ENCODE results near the gene ACSF2.

The ACSF2 gene

GRCh38 chr17:50492214-50492613 is 66.2 kb downstream of the ACSF2 start:
- Histone ChIP-seq H3K27ac (ENCODE audit: low read depth, low read length) (no peak overlapping the region), H3F3A (ENCODE audit: insufficient read depth) (no peaks in the 10 kb centered on the region), H2AFZ (ENCODE audit: low read depth, low read length, severe bottlenecking) (no peak overlapping the region), H3K9me3 (ENCODE audit: insufficient read depth, low read length) (no peaks in the 10 kb centered on the region), H3K27me3 (ENCODE audit: low read length) (no peaks in the 10 kb centered on the region), H3K36me3 (ENCODE audit: low read length) (no peaks in the 10 kb centered on the region), H3K4me3 (ENCODE audit: insufficient read depth, low read length, poor library complexity, severe bottlenecking) (no peak overlapping the region), H3K79me2 (ENCODE audit: insufficient read depth, low read length) (no peaks in the 10 kb centered on the region), H3K4me2 (ENCODE audit: low read depth, low read length, poor library complexity, severe bottlenecking) (no peak overlapping the region), H3K9ac (ENCODE audit: low read length) (no peak overlapping the region), H4K20me1 (ENCODE audit: low read depth, low read length) (no peaks in the 10 kb centered on the region), H3K9me2 (replicated peaks; ENCODE audit: insufficient read depth, low read length) (no peaks in the 10 kb centered on the region)
- TF ChIP-seq CTCF (IDR thresholded peaks at IDR 0.05; ENCODE audit: insufficient read depth, low read length, poor library complexity, severe bottlenecking) (no peak), EZH2phosphoT487 (conservative IDR thresholded peaks at IDR 0.05; ENCODE audit: low read length) (no peak)

GRCh38 chr17:50493744-50494143 is 67.7 kb downstream of the ACSF2 start:
- Histone ChIP-seq H3K9ac (ENCODE audit: low read length) (no peak overlapping the region), H3K79me2 (ENCODE audit: insufficient read depth, low read length) (no peaks in the 10 kb centered on the region), H3K4me2 (ENCODE audit: low read depth, low read length, poor library complexity, severe bottlenecking) (no peak overlapping the region), H3K9me2 (replicated peaks; ENCODE audit: insufficient read depth, low read length) (no peaks in the 10 kb centered on the region), H3K36me3 (ENCODE audit: low read length) (no peaks in the 10 kb centered on the region), H3K9me3 (ENCODE audit: insufficient read depth, low read length) (no peaks in the 10 kb centered on the region), H2AFZ (ENCODE audit: low read depth, low read length, severe bottlenecking) (no peak overlapping the region), H3K27me3 (ENCODE audit: low read length) (no peaks in the 10 kb centered on the region), H3F3A (ENCODE audit: insufficient read depth) (no peaks in the 10 kb centered on the region), H4K20me1 (ENCODE audit: low read depth, low read length) (no peaks in the 10 kb centered on the region), H3K4me3 (ENCODE audit: insufficient read depth, low read length, poor library complexity, severe bottlenecking) (no peak overlapping the region), H3K27ac (ENCODE audit: low read depth, low read length) (no peak overlapping the region)
- TF ChIP-seq EZH2phosphoT487 (conservative IDR thresholded peaks at IDR 0.05; ENCODE audit: low read length) = no peak

GRCh38 chr17:50495217-50495823 is 69.3 kb downstream of the ACSF2 start:
- Histone ChIP-seq H3K9me2 (replicated peaks; ENCODE audit: insufficient read depth, low read length) (no peaks in the 10 kb centered on the region), H2AFZ (ENCODE audit: low read depth, low read length, severe bottlenecking) (no peak overlapping the region), H3K9me3 (ENCODE audit: insufficient read depth, low read length) (no peaks in the 10 kb centered on the region), H3K36me3 (ENCODE audit: low read length) (no peaks in the 10 kb centered on the region), H4K20me1 (ENCODE audit: low read depth, low read length) (no peaks in the 10 kb centered on the region), H3F3A (ENCODE audit: insufficient read depth) (no peaks in the 10 kb centered on the region), H3K9ac (ENCODE audit: low read length) (no peak overlapping the region), H3K27ac (ENCODE audit: low read depth, low read length) (no peak overlapping the region), H3K79me2 (ENCODE audit: insufficient read depth, low read length) (no peaks in the 10 kb centered on the region), H3K4me3 (ENCODE audit: insufficient read depth, low read length, poor library complexity, severe bottlenecking) (no peak overlapping the region), H3K27me3 (ENCODE audit: low read length) (no peaks in the 10 kb centered on the region), H3K4me2 (ENCODE audit: low read depth, low read length, poor library complexity, severe bottlenecking) (no peak overlapping the region)
- TF ChIP-seq CTCF (IDR thresholded peaks at IDR 0.05; ENCODE audit: insufficient read depth, low read length, poor library complexity, severe bottlenecking) (no peak), EZH2phosphoT487 (conservative IDR thresholded peaks at IDR 0.05; ENCODE audit: low read length) (no peak)

- TF ChIP-seq CTCF (IDR thresholded peaks at IDR 0.05; ENCODE audit: insufficient read depth, low read length, poor library complexity, severe bottlenecking) = no peak
- TF ChIP-seq EZH2phosphoT487 (conservative IDR thresholded peaks at IDR 0.05; ENCODE audit: low read length) = no peak
- H3K9me2 ChIP-seq (replicated peaks; ENCODE audit: insufficient read depth, low read length) = no peaks in the 10 kb centered on the region
- H3F3A ChIP-seq (ENCODE audit: insufficient read depth) = 0 out of 2 replicates have a peak, but pooled peaks cover 4% of the 10 kb centered on the region
- no peaks in the 10 kb centered on the region for H3K9me3 ChIP-seq (ENCODE audit: insufficient read depth, low read length)
- no peak overlapping the region for H3K9ac ChIP-seq (ENCODE audit: low read length)
- no peaks in the 10 kb centered on the region for H4K20me1 ChIP-seq (ENCODE audit: low read depth, low read length)
- H3K27ac ChIP-seq (ENCODE audit: low read depth, low read length) = no peak overlapping the region
- H3K4me3 ChIP-seq (ENCODE audit: insufficient read depth, low read length, poor library complexity, severe bottlenecking) = no peak overlapping the region
- no peaks in the 10 kb centered on the region for H3K79me2 ChIP-seq (ENCODE audit: insufficient read depth, low read length)
- H3K27me3 ChIP-seq (ENCODE audit: low read length) = no peaks in the 10 kb centered on the region
- no peak overlapping the region for H3K4me2 ChIP-seq (ENCODE audit: low read depth, low read length, poor library complexity, severe bottlenecking)
- no peaks in the 10 kb centered on the region for H3K36me3 ChIP-seq (ENCODE audit: low read length)
- H2AFZ ChIP-seq (ENCODE audit: low read depth, low read length, severe bottlenecking) = no peak overlapping the region
These were observed 69.9 kb downstream of the ACSF2 start for GRCh38 chr17:50495918-50496317.

All from SU-DHL-6 (cell line).